ENCODE data around the gene ELL2. TPM values are rescaled to one million over a fixed set of nuclear protein-coding genes. Genes with fewer than 3 reads are reported as not detected.

ELL2 gene
- total RNA-seq, 1 experiment from 2014 or later, result 0.48 TPM

- Histone ChIP-seq H3K27ac (ENCODE audit: low read length) (no peak overlapping the region), H3K9ac (ENCODE audit: low read length) (no peak overlapping the region), H4K20me1 (ENCODE audit: insufficient read depth, low read depth, low read length) (no peaks in the 10 kb centered on the region), H3K36me3 (ENCODE audit: insufficient read depth, low read length) (no peaks in the 10 kb centered on the region), H3K4me1 (ENCODE audit: low read length) (no peaks in the 10 kb centered on the region), H3K4me3 (ENCODE audit: low read length) (no peak overlapping the region), H3K4me2 (ENCODE audit: low read depth, low read length, poor library complexity, severe bottlenecking) (no peak overlapping the region), H2AFZ (ENCODE audit: low read length) (no peak overlapping the region), H3K79me2 (ENCODE audit: low read length) (no peaks in the 10 kb centered on the region), H3K9me3 (ENCODE audit: low read length) (no peaks in the 10 kb centered on the region), H3K27me3 (ENCODE audit: low read length) (no peaks in the 10 kb centered on the region), H3K9me2 (replicated peaks; ENCODE audit: insufficient read depth, low read length) (no peaks in the 10 kb centered on the region)
- no peak for DNase-seq
Observed at GRCh38 chr5:95879661-95880060, 82.0 kb downstream of the ELL2 start.

DNA sequence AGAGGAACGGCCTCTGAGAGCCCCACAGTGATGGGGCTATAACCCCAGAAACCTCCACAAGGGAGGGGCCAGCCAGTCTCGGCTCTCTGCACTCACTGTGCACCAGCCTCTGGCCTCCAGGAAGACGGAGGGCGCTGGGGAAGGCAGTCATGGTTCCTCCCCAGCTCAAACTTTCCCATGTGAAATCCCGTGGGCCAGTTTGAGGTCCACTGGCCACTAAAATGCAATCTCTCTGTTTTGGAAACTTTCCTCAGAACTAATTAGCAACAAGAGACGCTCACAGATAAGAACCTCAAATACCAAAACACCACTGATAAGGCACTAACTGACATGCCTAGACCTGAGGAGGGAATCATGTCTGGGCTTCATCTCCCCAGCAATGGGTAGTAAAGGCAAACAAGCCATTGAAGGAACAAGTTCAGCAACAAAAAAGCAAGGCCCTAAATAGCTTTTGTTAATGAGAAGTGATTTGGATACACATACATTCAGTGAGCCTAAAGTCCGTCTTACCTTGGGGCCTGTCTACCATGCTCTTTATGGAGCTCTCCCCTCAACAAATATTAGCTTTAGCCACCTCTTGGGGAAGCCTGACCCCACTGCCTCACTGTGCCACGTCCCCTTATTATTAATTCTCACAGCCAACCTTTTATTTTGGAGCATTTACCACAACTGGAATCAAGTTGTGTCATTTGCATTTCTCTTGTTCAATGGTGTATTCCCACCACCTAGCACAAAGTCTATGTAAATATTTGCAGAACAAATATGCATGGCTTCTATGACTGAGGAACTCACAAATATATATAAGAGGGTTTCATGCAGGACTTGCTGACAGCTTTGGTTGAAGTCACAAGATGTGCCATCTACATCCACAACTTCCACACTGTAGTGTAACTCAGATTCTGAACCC, 83.0 kb downstream of the ELL2 start:
- H3K4me2 ChIP-seq (ENCODE audit: low read depth, low read length, poor library complexity, severe bottlenecking), result no peak overlapping the region
- no peak overlapping the region for H3K4me3 ChIP-seq (ENCODE audit: low read length)
- no peak overlapping the region for H3K27ac ChIP-seq (ENCODE audit: low read length)
- no peaks in the 10 kb centered on the region for H3K27me3 ChIP-seq (ENCODE audit: low read length)
- no peaks in the 10 kb centered on the region for H3K36me3 ChIP-seq (ENCODE audit: insufficient read depth, low read length)
- H3K9me2 ChIP-seq (replicated peaks; ENCODE audit: insufficient read depth, low read length), result no peaks in the 10 kb centered on the region
- H3K4me1 ChIP-seq (ENCODE audit: low read length), result no peaks in the 10 kb centered on the region
- no peaks in the 10 kb centered on the region for H3K9me3 ChIP-seq (ENCODE audit: low read length)
- H3K9ac ChIP-seq (ENCODE audit: low read length), result no peak overlapping the region
- no peak for DNase-seq
- no peaks in the 10 kb centered on the region for H3K79me2 ChIP-seq (ENCODE audit: low read length)
- no peaks in the 10 kb centered on the region for H4K20me1 ChIP-seq (ENCODE audit: insufficient read depth, low read depth, low read length)
- no peak overlapping the region for H2AFZ ChIP-seq (ENCODE audit: low read length)

- no peak overlapping the region for H2AFZ ChIP-seq (ENCODE audit: low read length)
- no peaks in the 10 kb centered on the region for H4K20me1 ChIP-seq (ENCODE audit: insufficient read depth, low read depth, low read length)
- no peaks in the 10 kb centered on the region for H3K36me3 ChIP-seq (ENCODE audit: insufficient read depth, low read length)
- no peaks in the 10 kb centered on the region for H3K79me2 ChIP-seq (ENCODE audit: low read length)
- H3K4me1 ChIP-seq (ENCODE audit: low read length), result no peaks in the 10 kb centered on the region
- H3K9me2 ChIP-seq (replicated peaks; ENCODE audit: insufficient read depth, low read length), result no peaks in the 10 kb centered on the region
- H3K4me2 ChIP-seq (ENCODE audit: low read depth, low read length, poor library complexity, severe bottlenecking), result no peak overlapping the region
- DNase-seq, result no peak
- no peaks in the 10 kb centered on the region for H3K9me3 ChIP-seq (ENCODE audit: low read length)
- no peak overlapping the region for H3K4me3 ChIP-seq (ENCODE audit: low read length)
- H3K9ac ChIP-seq (ENCODE audit: low read length), result no peak overlapping the region
- no peak overlapping the region for H3K27ac ChIP-seq (ENCODE audit: low read length)
- no peaks in the 10 kb centered on the region for H3K27me3 ChIP-seq (ENCODE audit: low read length)
Observed at GRCh38 chr5:95876782-95877181, 84.9 kb downstream of the ELL2 start.

- Histone ChIP-seq H3K27me3 (ENCODE audit: low read length) (no peaks in the 10 kb centered on the region), H4K20me1 (ENCODE audit: insufficient read depth, low read depth, low read length) (no peaks in the 10 kb centered on the region), H3K4me3 (ENCODE audit: low read length) (no peak overlapping the region), H3K9me3 (ENCODE audit: low read length) (no peaks in the 10 kb centered on the region), H3K9me2 (replicated peaks; ENCODE audit: insufficient read depth, low read length) (no peaks in the 10 kb centered on the region), H3K4me1 (ENCODE audit: low read length) (no peaks in the 10 kb centered on the region), H3K27ac (ENCODE audit: low read length) (no peak overlapping the region), H3K9ac (ENCODE audit: low read length) (no peak overlapping the region), H3K36me3 (ENCODE audit: insufficient read depth, low read length) (no peaks in the 10 kb centered on the region), H2AFZ (ENCODE audit: low read length) (no peak overlapping the region), H3K79me2 (ENCODE audit: low read length) (no peaks in the 10 kb centered on the region), H3K4me2 (ENCODE audit: low read depth, low read length, poor library complexity, severe bottlenecking) (no peak overlapping the region)
- no peak for DNase-seq
Observed at GRCh38 chr5:95874246-95874645, 87.4 kb downstream of the ELL2 start.

DNA sequence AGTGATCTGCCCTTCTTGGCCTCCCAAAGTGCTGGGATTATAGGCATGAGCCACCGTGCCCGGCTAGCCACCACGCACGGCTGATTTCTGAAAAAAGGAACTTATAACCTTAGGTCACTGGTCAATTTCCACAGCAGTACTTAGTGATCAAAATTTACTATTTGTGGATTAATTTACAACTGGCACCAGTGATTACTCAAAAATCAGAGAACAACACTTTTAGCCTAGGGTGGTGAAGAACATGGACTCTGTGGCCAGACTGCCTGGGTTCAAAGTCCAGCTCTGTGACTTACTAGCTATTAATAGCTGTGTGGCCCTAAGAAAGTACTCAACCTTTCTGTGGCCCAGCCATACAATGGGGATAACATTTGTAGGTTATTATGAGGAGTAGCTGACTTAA, 88.3 kb downstream of the ELL2 start:
- Histone ChIP-seq H4K20me1 (ENCODE audit: insufficient read depth, low read depth, low read length) (no peaks in the 10 kb centered on the region), H3K36me3 (ENCODE audit: insufficient read depth, low read length) (no peaks in the 10 kb centered on the region), H3K27me3 (ENCODE audit: low read length) (no peaks in the 10 kb centered on the region), H3K4me1 (ENCODE audit: low read length) (no peaks in the 10 kb centered on the region), H2AFZ (ENCODE audit: low read length) (no peak overlapping the region), H3K27ac (ENCODE audit: low read length) (no peak overlapping the region), H3K9me2 (replicated peaks; ENCODE audit: insufficient read depth, low read length) (no peaks in the 10 kb centered on the region), H3K9me3 (ENCODE audit: low read length) (no peaks in the 10 kb centered on the region), H3K9ac (ENCODE audit: low read length) (no peak overlapping the region), H3K4me2 (ENCODE audit: low read depth, low read length, poor library complexity, severe bottlenecking) (no peak overlapping the region), H3K4me3 (ENCODE audit: low read length) (no peak overlapping the region), H3K79me2 (ENCODE audit: low read length) (no peaks in the 10 kb centered on the region)
- DNase-seq, result no peak

DNA sequence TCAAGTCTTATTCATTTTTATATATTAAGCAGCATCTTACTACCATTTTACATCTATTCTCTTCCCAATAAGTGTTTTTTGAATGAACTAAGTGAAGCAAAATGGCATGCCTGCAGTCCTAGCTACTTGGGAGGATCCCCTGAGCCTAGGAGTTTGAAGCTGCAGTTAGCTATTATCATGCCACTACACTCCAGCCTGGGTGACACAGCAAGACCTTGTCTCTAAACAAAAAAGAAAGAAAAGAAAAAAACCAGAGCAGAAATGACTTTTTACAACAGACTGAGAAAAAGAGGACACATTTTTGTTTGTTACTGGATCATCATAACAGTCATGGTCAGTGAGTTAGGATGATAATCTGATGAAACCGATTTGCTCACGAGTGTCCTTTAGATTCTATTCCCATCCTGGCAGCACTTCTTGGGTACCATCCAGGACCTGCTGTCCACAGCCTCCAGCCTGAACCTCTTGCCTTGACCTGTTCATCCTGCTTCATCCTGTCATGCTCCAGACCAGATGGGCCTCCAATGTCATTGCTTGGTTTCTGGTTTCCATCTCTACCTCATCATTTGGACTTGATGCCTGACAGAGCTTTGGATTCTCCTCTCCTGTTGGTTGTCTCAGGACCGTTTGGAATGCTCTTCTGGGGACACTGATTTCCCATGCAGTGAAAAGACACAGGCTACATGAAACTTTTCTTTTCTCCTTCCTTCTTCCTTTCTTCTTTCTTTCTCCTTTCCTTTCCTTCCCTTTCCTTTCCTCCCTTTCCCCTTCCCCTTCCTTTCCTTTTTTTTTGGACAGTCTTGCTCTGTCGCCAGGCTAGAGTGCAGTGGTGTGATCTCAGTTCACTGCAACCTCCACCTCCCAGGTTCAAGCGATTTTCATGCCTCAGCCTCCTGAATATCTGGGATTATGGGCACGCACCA, 89.0 kb downstream of the ELL2 start:
- Histone ChIP-seq H3K4me1 (ENCODE audit: low read length) (no peaks in the 10 kb centered on the region), H3K79me2 (ENCODE audit: low read length) (no peaks in the 10 kb centered on the region), H2AFZ (ENCODE audit: low read length) (no peak overlapping the region), H4K20me1 (ENCODE audit: insufficient read depth, low read depth, low read length) (no peaks in the 10 kb centered on the region), H3K4me2 (ENCODE audit: low read depth, low read length, poor library complexity, severe bottlenecking) (no peak overlapping the region), H3K36me3 (ENCODE audit: insufficient read depth, low read length) (no peaks in the 10 kb centered on the region), H3K9me3 (ENCODE audit: low read length) (no peaks in the 10 kb centered on the region), H3K4me3 (ENCODE audit: low read length) (no peak overlapping the region), H3K27ac (ENCODE audit: low read length) (no peak overlapping the region), H3K9me2 (replicated peaks; ENCODE audit: insufficient read depth, low read length) (no peaks in the 10 kb centered on the region), H3K9ac (ENCODE audit: low read length) (no peak overlapping the region), H3K27me3 (ENCODE audit: low read length) (no peaks in the 10 kb centered on the region)
- no peak for DNase-seq

DNA sequence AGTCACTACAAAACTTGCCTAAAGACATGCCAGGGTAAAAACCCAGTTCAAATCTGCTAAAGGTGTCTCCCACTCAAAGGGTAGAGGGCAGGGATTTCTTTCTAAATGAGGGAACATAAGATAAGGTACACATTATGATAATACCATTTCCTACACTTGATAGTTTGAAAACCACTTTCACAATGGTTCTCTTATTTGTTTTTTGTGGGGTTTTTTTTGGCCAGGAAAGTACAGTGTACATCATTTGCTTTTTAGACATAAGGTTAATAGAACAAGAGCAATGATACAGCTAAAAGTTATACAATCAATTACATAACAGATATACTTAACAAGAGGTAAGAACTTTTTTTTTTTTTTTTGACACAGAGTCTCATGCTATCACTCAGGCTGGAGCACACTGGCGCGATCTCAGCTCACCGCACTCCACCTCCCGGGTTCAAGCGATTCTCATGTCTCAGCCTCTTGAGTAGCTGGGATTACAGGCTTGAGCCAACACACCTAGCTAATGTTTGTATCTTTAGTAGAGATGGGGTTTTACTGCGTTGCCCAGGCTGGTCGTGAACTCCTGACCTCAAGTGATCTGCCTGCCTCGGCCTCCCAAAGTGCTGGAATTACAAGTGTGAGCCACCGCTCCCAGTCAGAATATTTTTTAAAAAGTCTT, 90.4 kb downstream of the ELL2 start:
- Histone ChIP-seq H3K27ac (ENCODE audit: low read length) (no peak overlapping the region), H3K9ac (ENCODE audit: low read length) (no peak overlapping the region), H3K4me1 (ENCODE audit: low read length) (no peaks in the 10 kb centered on the region), H2AFZ (ENCODE audit: low read length) (no peak overlapping the region), H3K27me3 (ENCODE audit: low read length) (no peaks in the 10 kb centered on the region), H3K79me2 (ENCODE audit: low read length) (no peaks in the 10 kb centered on the region), H4K20me1 (ENCODE audit: insufficient read depth, low read depth, low read length) (no peaks in the 10 kb centered on the region), H3K9me3 (ENCODE audit: low read length) (no peaks in the 10 kb centered on the region), H3K36me3 (ENCODE audit: insufficient read depth, low read length) (no peaks in the 10 kb centered on the region), H3K4me2 (ENCODE audit: low read depth, low read length, poor library complexity, severe bottlenecking) (no peak overlapping the region), H3K9me2 (replicated peaks; ENCODE audit: insufficient read depth, low read length) (no peaks in the 10 kb centered on the region), H3K4me3 (ENCODE audit: low read length) (no peak overlapping the region)
- DNase-seq, result no peak
